HepG2 (cell line): ENCODE results near the gene BCL7A. TPM values are rescaled to one million over a fixed set of nuclear protein-coding genes. Genes with fewer than 3 reads are reported as not detected.
A peak's percentile ranks its signal among the peaks of the same experiment; 100 is the strongest.

Source experiments
- HIC2 ChIP-seq: sonication (generic); formaldehyde crosslinking; IDR thresholded peaks from 2 replicates; pipeline ENCODE4 v1.9.0; 2022; ENCODE audit warnings: low read depth, missing genetic modification reagents
- HNRNPH1 ChIP-seq: fragments of 200-400 bp; formaldehyde crosslinking; optimal IDR thresholded peaks from 2 replicates; pipeline ENCODE3; 2017; ENCODE audit warnings: mild to moderate bottlenecking, low read depth, low read length
- MXD3 ChIP-seq: IDR thresholded peaks from 2 replicates; pipeline ENCODE4 v1.6.1; 2016; ENCODE audit warnings: mild to moderate bottlenecking, missing biosample characterization, missing genetic modification reagents
- NFIC ChIP-seq: IDR thresholded peaks from 2 replicates; pipeline ENCODE4 v1.6.1; 2012; ENCODE audit warnings: mild to moderate bottlenecking, low read length, inconsistent platforms
- POGK ChIP-seq: sonication (generic); formaldehyde crosslinking; conservative IDR thresholded peaks from 2 replicates; pipeline ENCODE4 v1.8.0; 2022; ENCODE audit warnings: mild to moderate bottlenecking, moderate library complexity, missing genetic modification reagents
- SNAI1 ChIP-seq: sonication (generic); formaldehyde crosslinking; IDR thresholded peaks from 2 replicates; pipeline ENCODE4 v1.5.0; 2020; ENCODE audit warnings: mild to moderate bottlenecking, missing genetic modification reagents, borderline replicate concordance
- SRSF1 ChIP-seq: fragments of 200-400 bp; formaldehyde crosslinking; optimal IDR thresholded peaks from 2 replicates; pipeline ENCODE3; 2017; ENCODE audit warnings: mild to moderate bottlenecking, low read depth, low read length, moderate library complexity
- TBP ChIP-seq: sonication (generic); formaldehyde crosslinking; IDR thresholded peaks from 2 replicates; pipeline ENCODE4 v1.5.0; 2020; ENCODE audit warnings: missing genetic modification reagents
- ZBTB34 ChIP-seq: sonication (generic); formaldehyde crosslinking; IDR thresholded peaks from 2 replicates; pipeline ENCODE4 v1.8.0; 2022; ENCODE audit warnings: mild to moderate bottlenecking, missing genetic modification reagents
- ZFP41 ChIP-seq: sonication (generic); formaldehyde crosslinking; IDR thresholded peaks from 2 replicates; pipeline ENCODE4 v1.4.0; 2020; ENCODE audit warnings: mild to moderate bottlenecking, missing genetic modification reagents, borderline replicate concordance
- ZNF10 ChIP-seq: sonication (generic); formaldehyde crosslinking; IDR thresholded peaks from 2 replicates; pipeline ENCODE4 v1.4.0; 2020; ENCODE audit warnings: mild to moderate bottlenecking, low read depth, missing genetic modification reagents, borderline replicate concordance
- ZNF101 ChIP-seq: sonication (generic); formaldehyde crosslinking; IDR thresholded peaks from 2 replicates; pipeline ENCODE4 v1.4.0; 2020; ENCODE audit warnings: mild to moderate bottlenecking, low read depth, missing genetic modification reagents, borderline replicate concordance
- ZNF331 ChIP-seq: sonication (generic); formaldehyde crosslinking; IDR thresholded peaks from 2 replicates; pipeline ENCODE4 v1.4.0; 2020; ENCODE audit warnings: missing genetic modification reagents
- ZNF350 ChIP-seq: sonication (generic); formaldehyde crosslinking; IDR thresholded peaks from 2 replicates; pipeline ENCODE4 v1.4.0; 2020; ENCODE audit warnings: mild to moderate bottlenecking, low read depth, missing genetic modification reagents, borderline replicate concordance
- ZNF609 ChIP-seq: sonication (generic); formaldehyde crosslinking; IDR thresholded peaks from 2 replicates; pipeline ENCODE4 v1.4.0; 2020; ENCODE audit warnings: mild to moderate bottlenecking, missing genetic modification reagents, borderline replicate concordance
- ZNF766 ChIP-seq: sonication (generic); formaldehyde crosslinking; IDR thresholded peaks from 2 replicates; pipeline ENCODE4 v1.5.0; 2020; ENCODE audit warnings: missing genetic modification reagents, borderline replicate concordance
- ZNF776 ChIP-seq: sonication (generic); formaldehyde crosslinking; IDR thresholded peaks from 2 replicates; pipeline ENCODE4 v1.4.0; 2020; ENCODE audit warnings: mild to moderate bottlenecking, missing genetic modification reagents
- polyA plus RNA-seq, 8 experiments: library from polyadenylated mRNA; depleted of rRNA in 3 of 8; stranded (reverse) in 7 of 8; unstranded in 1 of 8; fragments of >200 nt; fragmentation: Illumina TruSeq in 4 of 8; extraction: Trizol in 4 of 8; gene quantifications; 2 replicates each; pipeline versions ENCODE4 v1.2.1 to v1.2.3, GENCODE V29; 2011 to 2016; ENCODE audit warnings: low read depth in 4 of 8, missing spikeins in 1 of 8, mixed read lengths in 1 of 8; ENCODE audit not compliant: insufficient read depth in 1 of 8
- total RNA-seq, 5 experiments: library from RNA; depleted of rRNA; stranded (reverse); fragments of >200 nt; fragmentation: Illumina TruSeq; extraction: Trizol; gene quantifications; 2 replicates each; pipeline ENCODE4 v1.2.3, GENCODE V29; 2016; ENCODE audit warnings: low read depth in 1 of 5

Gene BCL7A
- total and polyA plus RNA-seq, 2 of the 13 experiments (the other 11 are each of a cell fraction or from before 2014, with no cell fraction given) = 4.1 to 6.2 TPM

GRCh38 chr12:122078141-122079032 lies 56.7 kb downstream of the BCL7A start, which contains the start of gene MLXIP (continued):
- peak; percentile 58; the same call in 1 of the 2 replicates for TF ChIP-seq ZNF609 (CRISPR knock-in tag)
- TF ChIP-seq TBP (CRISPR knock-in tag) = no peak
- TF ChIP-seq POGK (CRISPR knock-in tag) = peak; percentile 80
- TF ChIP-seq ZNF331 (CRISPR knock-in tag) = no peak
- no peak for TF ChIP-seq NFIC
- TF ChIP-seq SRSF1 = no peak
- no peak for TF ChIP-seq SNAI1
- TF ChIP-seq ZFP41 (CRISPR knock-in tag) = no peak
- no peak; the same call in 1 of the 2 replicates for TF ChIP-seq ZNF101 (CRISPR knock-in tag)
- TF ChIP-seq ZNF766 = peak; percentile 90; the same call in 1 of the 2 replicates
- TF ChIP-seq ZNF10 (CRISPR knock-in tag) = no peak
- TF ChIP-seq HNRNPH1 = no peak
- 0 out of 2 replicates have a peak, but pooled peaks have one; percentile 8 for TF ChIP-seq HIC2 (CRISPR knock-in tag)
- TF ChIP-seq ZNF350 (CRISPR knock-in tag) = no peak
- no peak for TF ChIP-seq ZBTB34 (CRISPR knock-in tag)
- TF ChIP-seq ZNF776 (CRISPR knock-in tag) = no peak; the same call in 1 of the 2 replicates
- peak; percentile 84 for TF ChIP-seq MXD3 (CRISPR knock-in tag)
